IPS DF 4.7 (cell line): Measurements from ENCODE around the gene CCL24.
"Not testable (repeated sequence)": the region's sequence is repeated elsewhere in the genome, so short reads cannot be mapped to it uniquely, and the experiment has no call there.

Experiments
- DNase-seq: peaks from one replicate; pipeline ENCODE4 v3.0.0-alpha.2; 2013; ENCODE audit warnings: low spot score; ENCODE audit errors: extremely low read depth

CCL24 gene

DNA sequence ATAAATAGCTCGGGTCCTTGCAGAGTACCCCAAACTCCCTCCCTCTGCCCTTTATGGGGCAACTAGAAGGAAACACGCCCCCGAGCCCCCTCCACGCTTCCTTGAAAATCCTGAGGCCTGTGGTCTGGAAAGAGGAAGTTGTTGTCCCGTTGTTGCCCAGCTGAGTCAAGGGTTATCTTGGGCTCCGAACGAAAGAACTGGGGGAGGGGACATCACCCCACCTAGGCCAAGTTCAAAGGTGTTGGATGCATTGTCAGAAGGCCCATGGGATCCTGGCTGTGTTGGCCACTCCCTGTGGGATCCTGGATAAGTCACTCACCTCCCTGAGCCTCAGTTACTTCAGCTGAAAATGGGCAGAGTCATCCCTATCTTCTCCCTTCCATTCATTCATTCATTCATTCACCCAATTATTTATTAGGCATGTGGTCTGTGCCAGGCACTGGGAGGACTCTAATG, at the start of gene CCL24:
CCL24 (minus strand) TSS at position 26 of the 456 bp plus-strand sequence. CDS start 91 bp downstream, outside the sequence.
- no peak for DNase-seq

- DNase-seq = no peak
Observed at GRCh38 chr7:75861636-75862035, 48.0 kb upstream of the CCL24 start.

DNA sequence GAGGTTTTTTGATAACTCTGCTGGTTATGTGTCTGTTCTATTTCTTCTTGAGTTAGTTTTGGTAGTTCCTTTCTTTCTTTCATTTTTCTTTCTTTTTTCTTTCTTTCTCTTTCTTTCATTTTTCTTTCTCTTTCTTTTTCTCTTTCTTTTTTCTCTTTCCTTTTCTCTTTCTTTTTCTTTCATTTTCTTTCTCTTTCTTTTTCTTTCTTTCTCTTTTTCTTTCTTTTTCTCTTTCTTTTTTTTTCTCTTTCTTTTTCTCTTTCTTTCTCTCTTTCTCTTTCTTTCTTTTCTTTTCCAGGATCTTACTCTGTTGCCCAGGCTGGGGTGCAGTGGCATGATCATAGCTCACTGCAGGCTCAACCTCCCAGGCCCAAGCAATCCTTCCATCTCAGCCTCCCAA, 44.8 kb upstream of the CCL24 start:
- no peak for DNase-seq

- DNase-seq = no peak
Observed at GRCh38 chr7:75856536-75856935, 42.9 kb upstream of the CCL24 start.

DNA sequence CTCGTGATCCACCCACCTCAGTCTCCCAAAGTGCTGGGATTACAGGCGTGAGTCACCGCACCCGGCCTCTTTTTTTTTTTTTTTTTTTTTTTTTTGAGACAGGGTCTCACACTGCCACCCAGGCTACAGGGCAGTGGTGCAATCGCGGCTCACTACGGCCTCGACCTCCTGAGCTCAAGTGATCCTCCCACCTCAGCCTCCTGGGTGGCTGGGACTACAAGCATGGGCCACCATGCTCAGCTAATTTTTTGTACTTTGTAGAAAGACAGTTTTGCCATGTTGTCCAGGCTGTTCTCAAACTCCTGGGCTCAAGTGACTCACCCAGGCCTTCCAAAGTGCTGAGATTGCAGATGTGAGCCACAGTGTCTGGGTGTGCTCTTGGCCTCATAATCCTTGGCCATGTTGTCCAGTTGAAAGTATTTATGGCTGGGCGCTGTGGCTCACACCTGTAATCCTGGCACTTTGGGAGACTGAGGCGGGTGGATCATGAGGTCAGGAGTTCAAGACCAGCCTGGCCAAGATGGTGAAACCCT, 41.3 kb upstream of the CCL24 start:
- DNase-seq = not testable (repeated sequence)

DNA sequence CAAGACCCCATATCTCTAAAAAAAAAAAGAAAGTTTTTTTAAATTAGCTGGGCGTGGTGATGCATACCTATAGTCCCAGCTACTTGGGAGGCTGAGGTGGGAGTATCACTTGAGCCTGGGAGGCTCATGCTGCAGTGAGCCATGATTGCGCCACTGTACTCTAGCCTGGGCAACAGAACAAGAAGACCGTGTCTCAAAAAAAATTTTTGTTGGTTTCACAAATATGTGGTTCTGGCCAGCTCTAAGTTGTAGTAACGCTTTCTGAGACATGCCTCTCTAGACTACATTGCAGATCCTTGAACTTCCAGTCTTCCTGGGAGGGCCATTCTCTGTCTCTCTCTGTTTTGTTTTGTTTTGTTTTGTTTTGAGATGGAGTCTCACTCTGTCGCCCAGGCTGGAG, 40.6 kb upstream of the CCL24 start:
- DNase-seq = no peak

DNA sequence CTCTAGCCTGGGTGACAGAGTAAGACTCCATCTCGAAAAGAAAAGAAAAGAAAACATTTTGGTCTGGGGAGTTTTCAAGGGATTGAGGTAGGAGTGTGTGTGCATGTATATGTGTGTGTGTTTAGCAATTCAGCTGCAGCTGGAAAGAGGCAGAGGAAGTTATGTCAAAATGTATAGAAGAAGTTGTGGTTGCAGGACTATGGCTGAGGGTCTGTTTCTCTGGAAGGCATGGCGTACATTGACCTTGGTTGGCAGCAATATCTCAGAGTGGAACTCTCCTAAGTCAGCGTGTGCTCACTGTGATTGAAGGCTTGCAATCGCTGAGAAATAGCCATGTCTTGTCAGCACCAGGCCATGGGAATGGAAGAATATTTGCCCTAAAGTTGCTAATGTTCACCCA, 36.6 kb upstream of the CCL24 start:
- no peak for DNase-seq

GRCh38 chr7:75849573-75849972, 36.0 kb upstream of the CCL24 start:
- no peak for DNase-seq

GRCh38 chr7:75847707-75848106, 34.1 kb upstream of the CCL24 start:
- DNase-seq = no peak

DNA sequence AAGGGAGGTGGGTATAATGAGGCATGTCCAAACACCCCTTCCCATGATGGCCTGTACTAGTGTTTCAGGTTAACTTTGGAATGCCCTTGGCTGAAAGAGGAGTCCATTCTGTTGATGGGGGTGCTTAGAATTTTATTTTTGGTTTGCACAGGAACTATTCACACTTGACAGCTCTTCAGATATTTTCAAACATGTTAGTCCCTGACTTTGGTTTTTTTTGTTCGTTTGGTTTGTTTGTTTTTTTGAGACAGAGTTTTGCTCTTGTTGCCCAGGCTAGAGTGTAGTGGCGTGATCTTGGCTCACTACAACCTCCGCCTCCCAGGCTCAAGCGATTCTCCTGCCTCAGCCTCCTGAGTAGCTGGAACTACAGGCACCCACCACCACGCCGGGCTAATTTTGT, 31.5 kb upstream of the CCL24 start:
- DNase-seq = not testable (repeated sequence)

- DNase-seq = no peak
Observed at GRCh38 chr7:75844158-75844557, 30.6 kb upstream of the CCL24 start.

DNA sequence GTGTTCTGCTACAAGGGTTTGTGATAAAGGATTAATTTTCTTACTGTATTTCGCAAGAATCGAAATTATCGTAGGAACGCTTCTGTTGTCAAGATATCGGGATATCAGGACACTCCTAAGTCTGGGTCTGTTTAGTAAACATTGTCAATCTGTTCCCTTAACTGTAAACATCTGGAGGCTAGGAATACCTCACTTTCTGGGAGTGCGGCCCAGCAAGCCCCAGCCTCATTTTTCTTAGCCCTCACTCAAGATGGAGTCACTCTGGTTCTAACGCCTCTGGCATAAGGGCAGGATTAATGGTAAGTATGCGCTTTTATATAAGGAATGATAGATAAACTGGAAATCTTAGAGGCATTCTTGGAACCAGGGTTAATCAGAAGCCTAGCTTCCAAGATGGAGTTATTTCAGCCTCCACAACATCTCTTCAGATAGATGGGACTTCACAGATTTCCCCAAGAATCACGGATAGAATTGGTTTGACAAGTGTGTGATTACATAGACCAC, 30.1 kb upstream of the CCL24 start:
- no peak for DNase-seq

DNA sequence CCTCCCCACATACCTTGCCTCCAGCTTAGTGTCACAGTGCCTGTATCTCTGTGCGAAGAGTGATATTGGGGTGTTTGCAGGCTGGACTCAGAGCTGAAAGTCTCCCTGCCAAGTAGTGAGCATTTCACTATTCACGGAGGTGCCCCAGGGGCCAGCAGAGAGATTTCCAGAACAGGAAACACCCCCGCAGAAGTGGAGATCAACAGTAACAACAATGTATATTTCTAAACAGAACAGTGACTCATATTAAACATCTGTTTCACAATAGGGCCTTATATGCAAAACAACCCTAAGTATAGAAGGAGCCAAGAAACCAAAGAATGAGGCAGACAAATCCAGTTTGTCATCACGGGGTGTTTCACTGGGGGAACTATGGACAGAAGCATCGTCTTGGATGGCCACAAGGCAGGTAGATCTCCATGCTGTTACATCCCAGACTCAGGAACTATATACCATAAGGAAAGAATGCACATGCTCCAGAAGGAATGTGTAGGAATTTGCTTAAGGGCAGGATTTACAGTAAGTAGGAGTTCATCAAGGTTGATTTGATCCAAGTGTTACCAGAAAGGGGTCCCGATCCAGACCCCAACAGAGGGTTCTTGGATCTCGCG, 29.3 kb upstream of the CCL24 start:
- no peak for DNase-seq

DNA sequence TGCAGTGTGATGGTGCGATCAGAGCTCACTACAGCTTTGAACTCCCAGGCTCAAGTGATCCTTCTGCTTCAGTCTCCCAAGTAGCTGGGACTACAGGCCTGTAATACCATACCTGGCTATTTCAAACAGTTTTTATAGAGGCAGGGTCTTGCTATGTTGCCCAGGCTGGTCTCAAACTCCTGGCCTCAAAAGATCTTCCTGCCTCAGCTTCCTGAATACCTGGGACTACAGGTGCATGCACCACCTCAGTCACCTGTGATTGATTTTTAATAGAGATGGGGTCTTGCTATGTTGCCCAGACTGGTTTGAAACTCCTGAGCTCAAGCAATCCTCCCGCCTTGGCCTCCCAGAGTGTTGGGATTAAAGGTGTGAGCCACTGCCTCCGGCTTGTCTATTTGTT, 26.4 kb upstream of the CCL24 start:
- no peak for DNase-seq

DNA sequence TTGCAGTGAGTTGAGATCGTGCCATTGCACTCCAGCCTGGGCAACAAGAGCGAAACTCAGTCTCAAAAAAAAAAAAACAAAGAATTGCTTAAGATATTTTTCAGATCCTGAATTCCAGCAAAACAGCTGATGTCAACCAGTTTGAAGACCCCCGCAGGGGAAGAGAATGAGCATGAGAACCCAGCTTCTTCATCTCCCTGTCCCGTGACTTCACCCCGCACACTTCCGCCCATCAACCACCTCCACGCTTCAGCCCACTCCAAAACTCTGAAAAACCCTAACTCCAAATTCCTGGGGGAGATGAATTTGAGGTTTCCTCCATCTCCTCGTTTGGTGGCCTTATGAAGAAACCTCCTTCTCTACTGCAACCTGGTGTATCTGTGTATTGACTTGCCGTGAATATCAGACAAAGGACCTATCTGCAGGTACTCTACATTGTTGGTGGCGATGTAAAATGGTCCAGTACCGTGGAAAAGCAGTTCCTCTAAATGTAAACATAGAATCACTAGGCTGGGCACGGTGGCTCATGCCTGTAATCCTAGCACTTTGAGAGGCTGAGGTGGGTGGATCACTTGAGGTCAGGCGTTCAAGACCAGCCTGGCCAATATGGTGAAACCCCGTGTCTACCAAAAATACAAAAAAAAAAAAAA, 24.8 kb upstream of the CCL24 start:
- not testable (repeated sequence) for DNase-seq

DNA sequence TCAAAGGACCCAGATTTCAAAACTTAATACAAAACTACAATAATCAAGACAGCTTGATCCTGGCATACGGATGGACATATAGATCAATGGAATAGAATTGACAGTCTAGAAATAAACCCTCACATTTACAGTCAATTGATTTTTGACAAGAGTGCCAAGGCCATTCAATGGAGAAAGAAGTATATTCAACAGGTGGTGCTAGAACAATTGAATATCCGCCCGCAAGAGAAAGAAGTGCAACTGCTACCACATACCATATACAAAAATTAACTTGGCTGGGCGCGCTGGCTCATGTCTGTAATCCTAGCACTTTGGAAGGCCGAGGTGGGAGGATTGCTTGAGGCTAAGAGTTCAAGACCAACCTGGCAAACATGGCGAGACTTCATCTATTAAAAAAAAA, 23.2 kb upstream of the CCL24 start:
- no peak for DNase-seq

DNA sequence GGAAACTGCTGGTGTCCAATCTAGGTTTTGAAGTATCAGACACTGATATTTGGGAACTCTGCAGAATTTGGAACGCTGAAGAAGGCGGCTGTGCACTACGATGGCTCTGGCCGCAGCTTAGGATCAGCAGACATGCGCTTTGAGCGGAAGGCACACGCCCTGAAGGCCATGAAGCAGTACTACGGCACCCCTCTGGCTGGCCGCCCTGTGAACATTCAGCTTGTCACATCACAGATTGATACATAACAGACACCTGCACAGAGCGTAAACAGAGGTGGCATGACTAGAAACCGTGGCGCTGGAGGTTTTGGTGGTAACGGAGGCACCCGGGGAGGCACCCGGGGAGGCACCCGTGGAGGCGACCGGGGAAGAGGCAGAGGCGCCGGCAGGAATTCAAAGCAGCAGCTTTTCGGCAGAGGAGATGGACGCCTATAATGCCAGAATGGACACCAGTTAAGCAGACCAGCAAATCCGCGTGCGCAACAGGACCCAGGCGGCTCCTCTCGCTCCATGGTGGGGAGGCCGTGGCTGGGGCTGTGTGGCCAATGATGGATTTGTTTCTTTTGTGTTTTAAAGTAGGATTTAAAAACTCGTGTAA, 22.2 kb upstream of the CCL24 start:
- DNase-seq = no peak

- DNase-seq = not testable (repeated sequence)
Observed at GRCh38 chr7:75833662-75834061, 20.1 kb upstream of the CCL24 start.

GRCh38 chr7:75830978-75831377, 17.4 kb upstream of the CCL24 start:
- DNase-seq = no peak

DNA sequence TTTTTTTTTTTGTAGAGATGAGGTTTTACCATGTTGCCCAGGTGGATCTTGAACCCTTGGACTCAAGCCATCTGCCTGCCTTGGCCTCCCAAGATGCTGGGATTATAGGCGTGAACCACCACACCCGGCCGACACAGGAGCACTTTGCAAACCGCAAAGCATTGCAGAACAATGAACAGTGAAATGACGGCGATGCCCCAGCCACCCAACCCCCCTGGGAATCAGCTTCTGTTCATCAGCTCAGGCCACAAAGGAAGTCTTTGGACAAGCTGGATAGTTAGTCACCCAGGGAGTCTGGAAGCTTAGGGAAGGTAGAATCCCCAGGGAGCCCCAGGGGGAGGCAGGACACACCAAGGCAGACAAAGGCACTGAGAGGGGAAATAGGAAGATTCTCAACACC, 16.1 kb upstream of the CCL24 start:
- not testable (repeated sequence) for DNase-seq

DNA sequence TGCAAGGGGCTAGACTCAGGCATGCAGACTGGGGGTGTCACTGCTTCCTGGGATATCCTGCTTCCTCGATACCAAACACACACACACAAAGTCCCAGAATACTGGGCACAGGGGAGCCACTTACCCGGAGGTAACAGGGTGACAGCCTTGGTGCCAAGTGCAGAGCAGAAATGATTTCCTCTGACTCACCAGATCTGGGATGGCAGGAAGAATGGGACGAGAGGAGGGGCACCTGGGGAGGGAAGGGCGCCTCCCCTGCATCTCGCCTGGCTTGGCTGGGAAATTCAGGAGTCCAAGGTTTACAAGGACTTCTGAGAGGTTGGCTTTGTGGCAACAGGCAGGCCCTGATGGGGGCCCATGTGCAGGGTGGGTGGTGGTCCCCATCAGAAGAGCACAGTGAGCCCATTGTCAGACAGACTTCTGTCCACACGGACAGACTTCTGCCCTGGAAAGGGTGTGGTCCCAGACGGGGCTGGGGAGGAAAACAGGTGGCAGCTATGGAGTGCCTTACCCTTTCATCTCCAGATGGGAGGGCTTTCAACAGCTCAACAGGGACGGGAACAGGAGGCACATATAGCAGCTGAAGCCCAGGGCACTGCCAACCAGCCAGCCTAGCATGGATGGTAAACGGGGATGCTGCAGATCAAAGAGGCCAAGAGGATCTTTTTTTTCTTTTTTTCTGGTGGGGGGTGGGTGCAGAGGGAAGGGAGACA, 9.7 kb upstream of the CCL24 start:
- no peak for DNase-seq

DNA sequence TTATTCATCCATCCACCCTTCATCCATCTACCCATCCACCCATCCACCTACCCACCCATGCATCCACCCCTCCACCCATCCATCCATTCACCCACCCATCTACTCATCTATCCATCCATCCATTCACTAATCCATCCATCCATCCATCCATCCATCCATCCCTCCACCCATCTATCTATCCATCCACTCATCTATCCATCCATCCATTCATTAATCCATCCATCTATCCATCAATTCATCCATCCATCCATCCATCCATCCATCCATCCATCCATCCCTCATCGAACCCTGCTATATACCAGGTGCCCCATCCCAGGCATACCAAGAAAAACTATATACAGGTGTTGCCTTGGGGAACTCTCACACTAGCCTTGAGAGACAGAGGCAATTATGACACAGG, 7.1 kb upstream of the CCL24 start:
- no peak for DNase-seq
